Measurements from ENCODE around the gene TTC36. TPM values are rescaled to one million over a fixed set of nuclear protein-coding genes. Genes with fewer than 3 reads are reported as not detected.

TTC36 gene
- total and polyA plus RNA-seq, 9 of the 15 experiments (the other 6 are each of a cell fraction or from before 2014, with no cell fraction given): 0.22 to 0.23 TPM; not detected in 7

DNA sequence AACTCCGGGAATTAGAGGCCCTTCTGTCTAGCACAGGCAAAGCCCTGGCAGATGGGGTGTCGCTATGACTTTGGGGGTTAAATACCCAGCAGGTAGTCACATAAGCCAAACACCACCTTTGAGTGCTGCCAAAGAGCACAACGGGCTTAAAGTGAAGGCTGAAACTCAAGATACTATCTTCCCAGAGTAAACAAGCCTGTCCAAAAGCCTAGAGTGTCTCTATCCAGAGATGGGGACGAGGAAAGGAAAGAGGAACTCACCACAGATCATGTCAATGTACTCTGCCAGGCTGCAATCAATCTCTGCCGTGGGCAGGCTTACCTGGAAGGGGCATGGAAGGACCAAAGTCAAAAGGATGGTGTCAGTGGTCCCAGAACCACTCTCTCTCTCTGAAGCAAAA, 18.3 kb downstream of the TTC36 start (continued):
- TF ChIP-seq ZBTB8A (IDR thresholded peaks at IDR 0.05; ENCODE audit: partially characterized antibody) (no peak), STAT5A (IDR thresholded peaks at IDR 0.05; ENCODE audit: borderline replicate concordance, low read length) (no peak), TEAD1 (CRISPR knock-in tag; IDR thresholded peaks at IDR 0.05) (no peak), DIDO1 (tag; IDR thresholded peaks at IDR 0.05; ENCODE audit: low read depth) (no peak), ZNF280B (CRISPR knock-in tag; IDR thresholded peaks at IDR 0.05) (no peak)

- DNase-seq (ENCODE audit: extremely low read depth in 1 of 4, low spot score in 3 of 4): peak in 1 of 4 experiments; percentile 40
- ChIA-PET CTCF (ENCODE audit: low intra/inter-chr PET ratio) (no interaction called here), POLR2A (interaction anchor here (0.5 to 0.9 kb wide), 6 partner anchors 15 to 197 kb away, joined by 3 to 4 read pairs (median 3); no protein-coding TSS in a partner anchor)
- Histone ChIP-seq H3K36me3 (ENCODE audit: control insufficient read depth, insufficient read depth, low read length) (no peaks in the 10 kb centered on the region), H3K4me2 (ENCODE audit: insufficient read depth, low read length) (no peak overlapping the region), H3K9me1 (ENCODE audit: control insufficient read depth, insufficient read depth, low read length) (no peaks in the 10 kb centered on the region), H3K27me3 (ENCODE audit: control insufficient read depth in 2 of 2, insufficient read depth in 2 of 2, low read length in 2 of 2) (no peaks in the 10 kb centered on the region), H3K9me3 (replicated peaks; ENCODE audit: control insufficient read depth, insufficient read depth, low read depth, low read length) (no peaks in the 10 kb centered on the region), H4K20me1 (replicated peaks; ENCODE audit: control insufficient read depth, insufficient read depth, low read length) (no peaks in the 10 kb centered on the region), H2AFZ (ENCODE audit: low read depth, low read length) (no peak overlapping the region), H3K79me2 (ENCODE audit: control insufficient read depth, insufficient read depth, low read length) (no peaks in the 10 kb centered on the region), H3K4me3 (no peak overlapping the region), H3K9ac (ENCODE audit: insufficient read depth in 1 of 2, low read depth in 2 of 2, low read length in 2 of 2) (no peak overlapping the region), H3K27ac (ENCODE audit: extremely low read depth, low read depth, low read length) (no peak overlapping the region), H3K4me1 (replicated peaks in 1 of 2; ENCODE audit: control insufficient read depth in 2 of 2, insufficient read depth in 2 of 2, low read length in 2 of 2) (peaks cover 0 to 3% of the 10 kb centered on the region in 2 experiments; a peak in 2 of 5 replicates)
- no TSS peak for BruUV-seq (replicated peaks)
- TF ChIP-seq ARID1B (IDR thresholded peaks at IDR 0.05): peak; percentile 75
- TF ChIP-seq RBM34 (IDR thresholded peaks at IDR 0.05; ENCODE audit: borderline replicate concordance, insufficient read depth, low read length): no peak
- peak; percentile 45; the same call in 1 of the 2 replicates for TF ChIP-seq MTA2 (IDR thresholded peaks at IDR 0.05; ENCODE audit: low read depth)
- TF ChIP-seq POLR2H (tag; IDR thresholded peaks at IDR 0.05; ENCODE audit: low read depth): no peak
- TF ChIP-seq TAL1 (IDR thresholded peaks at IDR 0.05): peak; percentile 66
- TF ChIP-seq CBFA2T3 (IDR thresholded peaks at IDR 0.05): peak; percentile 57
- TF ChIP-seq RCOR1 (IDR thresholded peaks at IDR 0.05; ENCODE audit: borderline replicate concordance in 1 of 2, low read depth in 2 of 2, low read length in 2 of 2): 0 out of 4 replicates have a peak, but pooled peaks of 1 of the 2 experiments have one; percentile 11
- TF ChIP-seq DPF2 (IDR thresholded peaks at IDR 0.05): peak; percentile 25; the same call in 1 of the 2 replicates
- no peak for TF ChIP-seq DACH1 (IDR thresholded peaks at IDR 0.05; ENCODE audit: partially characterized antibody)
- TF ChIP-seq CBFA2T2 (conservative IDR thresholded peaks at IDR 0.05): peak; percentile 30; the same call in 1 of the 2 replicates
- no peak for TF ChIP-seq FOXK1 (CRISPR knock-in tag; IDR thresholded peaks at IDR 0.05; ENCODE audit: borderline replicate concordance)
- TF ChIP-seq TCF3 (CRISPR knock-in tag; IDR thresholded peaks at IDR 0.05): peak; percentile 73
- peak; percentile 44; the same call in 1 of the 2 replicates for TF ChIP-seq SMARCA4 (IDR thresholded peaks at IDR 0.05)
- 13% methylated on average over 2 of the region's 2 CpGs for WGBS (ENCODE audit: insufficient coverage, low coverage, missing lambda C conversion rate)
- intact Hi-C loops (cut with micrococcal nuclease) (no loop called here), in situ Hi-C loops (cut with MboI) (no loop called here)
- peak; percentile 64; the same call in 2 of the 3 replicates for ATAC-seq
- peak; percentile 40 for FAIRE-seq
Observed at GRCh38 chr11:118547132-118547531, 19.9 kb downstream of the TTC36 start.
